Vagina (tissue), 2 donors: ENCODE measurements around the gene ADORA1. TPM values are rescaled to one million over a fixed set of nuclear protein-coding genes. Genes with fewer than 3 reads are reported as not detected.

Experiments used
- DNase-seq, 2 donors: peaks; one replicate each; pipeline ENCODE4 v3.0.0-alpha.2; 2017; ENCODE audit errors: extremely low spot score in 2 of 2
- H3K27ac ChIP-seq: fragments of 200-600 bp; sonication (generic); one replicate; pipeline ENCODE4 v1.5.1; 2019
- H3K27me3 ChIP-seq: fragments of 200-600 bp; sonication (generic); one replicate; pipeline ENCODE4 v1.5.1; 2019
- H3K36me3 ChIP-seq, 2 donors: fragments of 200-600 bp; sonication (generic); one replicate each; pipeline ENCODE4 v1.5.1; 2017 to 2019
- H3K4me1 ChIP-seq: fragments of 200-600 bp; sonication (generic); one replicate; pipeline ENCODE4 v1.5.1; 2019
- H3K4me3 ChIP-seq, 2 donors: fragments of 200-600 bp; sonication (generic); 1 replicate in 1 of 2; 2 replicates in 1 of 2; pipeline ENCODE4 v1.5.1; 2016 to 2019
- H3K9me3 ChIP-seq: fragments of 200-600 bp; sonication (generic); one replicate; pipeline ENCODE4 v1.5.1; 2019
- POLR2A ChIP-seq, 2 donors: fragments of 450-650 bp; IDR thresholded peaks; one replicate each; pipeline ENCODE4 v1.6.1; 2017; ENCODE audit warnings: antibody characterized with exemption in 2 of 2, mild to moderate bottlenecking in 2 of 2, moderate library complexity in 2 of 2
- POLR2AphosphoS5 ChIP-seq, 2 donors: sonication (generic); formaldehyde crosslinking; IDR thresholded peaks; one replicate each; pipeline ENCODE4 v1.9.0; 2017; ENCODE audit warnings: antibody characterized with exemption in 2 of 2, mild to moderate bottlenecking in 2 of 2, low read depth in 1 of 2; ENCODE audit not compliant: insufficient read depth in 1 of 2
- intact Hi-C: fragments of 100-400 bp; cut with DNase I; formaldehyde crosslinking; loops from one replicate; pipeline ENCODE4 v1.15.1; 2023
- total RNA-seq: library from RNA; depleted of rRNA; stranded (reverse); fragments of >200 nt; gene quantifications from one replicate; pipeline ENCODE4 v1.2.3, GENCODE V29; 2016
- TF ChIP-seq, protein P1 (sequence below), 3 experiments: fragments of 450-650 bp in 2 of 3; fragments of 200-600 bp in 1 of 3; sonication (generic) in 1 of 3; IDR thresholded peaks; one replicate each; pipeline ENCODE4 v1.5.1; 2017 to 2019; ENCODE audit warnings: antibody characterized with exemption in 3 of 3, mild to moderate bottlenecking in 2 of 3, moderate library complexity in 2 of 3

Gene ADORA1
- total RNA-seq, 1 donor from 2014 or later: 5.2 TPM

GRCh38 chr1:203137324-203137723, 9.8 kb downstream of the ADORA1 start:
- no peak for DNase-seq
- Histone ChIP-seq H3K36me3 (no peaks in the 10 kb centered on the region), H3K4me3 (no peak overlapping the region), H3K27ac (no peak overlapping the region), H3K27me3 (no peaks in the 10 kb centered on the region), H3K4me1 (no peaks in the 10 kb centered on the region), H3K9me3 (no peaks in the 10 kb centered on the region)
- intact Hi-C loops: no loop called here
- TF ChIP-seq POLR2AphosphoS5 (IDR thresholded peaks at IDR 0.05; ENCODE audit: insufficient read depth in 1 of 2, low read depth in 1 of 2) (no peak), POLR2A (IDR thresholded peaks at IDR 0.05) (no peak)
- TF ChIP-seq, protein P1, sequence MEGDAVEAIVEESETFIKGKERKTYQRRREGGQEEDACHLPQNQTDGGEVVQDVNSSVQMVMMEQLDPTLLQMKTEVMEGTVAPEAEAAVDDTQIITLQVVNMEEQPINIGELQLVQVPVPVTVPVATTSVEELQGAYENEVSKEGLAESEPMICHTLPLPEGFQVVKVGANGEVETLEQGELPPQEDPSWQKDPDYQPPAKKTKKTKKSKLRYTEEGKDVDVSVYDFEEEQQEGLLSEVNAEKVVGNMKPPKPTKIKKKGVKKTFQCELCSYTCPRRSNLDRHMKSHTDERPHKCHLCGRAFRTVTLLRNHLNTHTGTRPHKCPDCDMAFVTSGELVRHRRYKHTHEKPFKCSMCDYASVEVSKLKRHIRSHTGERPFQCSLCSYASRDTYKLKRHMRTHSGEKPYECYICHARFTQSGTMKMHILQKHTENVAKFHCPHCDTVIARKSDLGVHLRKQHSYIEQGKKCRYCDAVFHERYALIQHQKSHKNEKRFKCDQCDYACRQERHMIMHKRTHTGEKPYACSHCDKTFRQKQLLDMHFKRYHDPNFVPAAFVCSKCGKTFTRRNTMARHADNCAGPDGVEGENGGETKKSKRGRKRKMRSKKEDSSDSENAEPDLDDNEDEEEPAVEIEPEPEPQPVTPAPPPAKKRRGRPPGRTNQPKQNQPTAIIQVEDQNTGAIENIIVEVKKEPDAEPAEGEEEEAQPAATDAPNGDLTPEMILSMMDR (IDR thresholded peaks at IDR 0.05): no peak

GRCh38 chr1:203138066-203138465, 10.5 kb downstream of the ADORA1 start:
- DNase-seq: no peak
- intact Hi-C loops: no loop called here
- Histone ChIP-seq H3K4me3 (no peak overlapping the region), H3K27ac (no peak overlapping the region), H3K9me3 (no peaks in the 10 kb centered on the region), H3K4me1 (no peaks in the 10 kb centered on the region), H3K27me3 (no peaks in the 10 kb centered on the region), H3K36me3 (no peaks in the 10 kb centered on the region)
- no peak for TF ChIP-seq POLR2AphosphoS5 (IDR thresholded peaks at IDR 0.05; ENCODE audit: insufficient read depth in 1 of 2, low read depth in 1 of 2)
- TF ChIP-seq, protein P1 (IDR thresholded peaks at IDR 0.05): no peak
- TF ChIP-seq POLR2A (IDR thresholded peaks at IDR 0.05): no peak

- no peak overlapping the region for H3K27ac ChIP-seq
- H3K9me3 ChIP-seq: no peaks in the 10 kb centered on the region
- intact Hi-C loops: no loop called here
- DNase-seq: no peak
- H3K27me3 ChIP-seq: no peaks in the 10 kb centered on the region
- TF ChIP-seq, protein P1 (IDR thresholded peaks at IDR 0.05): no peak
- TF ChIP-seq POLR2A (IDR thresholded peaks at IDR 0.05) (no peak), POLR2AphosphoS5 (IDR thresholded peaks at IDR 0.05; ENCODE audit: insufficient read depth in 1 of 2, low read depth in 1 of 2) (no peak)
- H3K36me3 ChIP-seq: no peaks in the 10 kb centered on the region
- no peak overlapping the region for H3K4me3 ChIP-seq
- H3K4me1 ChIP-seq: no peaks in the 10 kb centered on the region
Observed at GRCh38 chr1:203139976-203140475, 12.5 kb downstream of the ADORA1 start.

- no peak for DNase-seq
- no peaks in the 10 kb centered on the region for H3K4me1 ChIP-seq
- no peak overlapping the region for H3K4me3 ChIP-seq
- intact Hi-C loops: no loop called here
- H3K9me3 ChIP-seq: no peaks in the 10 kb centered on the region
- H3K27me3 ChIP-seq: no peaks in the 10 kb centered on the region
- no peaks in the 10 kb centered on the region for H3K36me3 ChIP-seq
- TF ChIP-seq POLR2A (IDR thresholded peaks at IDR 0.05) (no peak), POLR2AphosphoS5 (IDR thresholded peaks at IDR 0.05; ENCODE audit: insufficient read depth in 1 of 2, low read depth in 1 of 2) (no peak)
- TF ChIP-seq, protein P1 (IDR thresholded peaks at IDR 0.05): no peak
- H3K27ac ChIP-seq: no peak overlapping the region
Observed at GRCh38 chr1:203140743-203141520, 13.4 kb downstream of the ADORA1 start.

DNA sequence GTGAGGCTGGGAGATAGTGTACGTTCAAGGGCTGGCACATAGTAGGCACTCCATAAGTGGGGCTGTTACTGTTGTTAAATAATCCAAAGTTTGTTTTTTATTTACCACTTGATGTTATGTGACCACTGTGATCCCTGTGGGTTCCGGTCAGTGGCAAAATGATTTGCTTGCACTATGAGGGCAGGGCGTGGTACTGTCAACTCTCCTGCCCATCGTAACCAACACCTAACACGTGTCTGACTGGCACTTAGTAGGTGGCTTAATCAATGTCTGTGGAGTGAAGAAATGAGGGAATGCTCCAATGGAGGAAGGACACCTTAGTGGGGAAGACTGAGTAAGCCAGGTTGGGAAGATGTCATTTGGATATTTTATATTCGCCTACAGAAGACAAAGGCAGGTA, 14.6 kb downstream of the ADORA1 start:
- H3K27ac ChIP-seq: no peak overlapping the region
- intact Hi-C loops: no loop called here
- DNase-seq: no peak
- H3K4me3 ChIP-seq: no peak overlapping the region
- no peaks in the 10 kb centered on the region for H3K36me3 ChIP-seq
- no peaks in the 10 kb centered on the region for H3K27me3 ChIP-seq
- H3K4me1 ChIP-seq: no peaks in the 10 kb centered on the region
- no peaks in the 10 kb centered on the region for H3K9me3 ChIP-seq
- TF ChIP-seq, protein P1 (IDR thresholded peaks at IDR 0.05): no peak
- TF ChIP-seq POLR2AphosphoS5 (IDR thresholded peaks at IDR 0.05; ENCODE audit: insufficient read depth in 1 of 2, low read depth in 1 of 2): no peak
- no peak for TF ChIP-seq POLR2A (IDR thresholded peaks at IDR 0.05)
